Neural crest cell (in vitro differentiated cells): ENCODE data around the gene BCL7A. TPM values are rescaled to one million over a fixed set of nuclear protein-coding genes. Genes with fewer than 3 reads are reported as not detected.

Experiments
- DNase-seq: peaks from one replicate; pipeline ENCODE4 v3.0.0; 2021; ENCODE audit warnings: low read depth, mixed read lengths, low spot score
- H3K27ac Mint-ChIP-seq: one replicate; pipeline ENCODE4 v1.8.0; 2021; ENCODE audit warnings: mild to moderate bottlenecking, mixed read lengths; ENCODE audit not compliant: unreplicated experiment
- H3K27me3 Mint-ChIP-seq: 2 replicates; pipeline ENCODE4 v1.8.0; 2021; ENCODE audit warnings: low read depth, mild to moderate bottlenecking, mixed read lengths
- H3K36me3 Mint-ChIP-seq: 2 replicates; pipeline ENCODE4 v1.8.0; 2021; ENCODE audit warnings: low read depth, mild to moderate bottlenecking, mixed read lengths
- H3K4me1 Mint-ChIP-seq: 2 replicates; pipeline ENCODE4 v1.8.0; 2021; ENCODE audit warnings: mixed read lengths
- H3K4me3 Mint-ChIP-seq: one replicate; pipeline ENCODE4 v1.8.0; 2021; ENCODE audit warnings: mild to moderate bottlenecking, mixed read lengths
- H3K9me3 Mint-ChIP-seq: 2 replicates; pipeline ENCODE4 v1.8.0; 2021; ENCODE audit warnings: mixed read lengths
- CTCF ChIP-seq: fragments of 200-600 bp; sonication (generic); conservative IDR thresholded peaks from 2 replicates; pipeline ENCODE4 v1.5.0; 2021; ENCODE audit warnings: antibody characterized with exemption, mild to moderate bottlenecking
- total RNA-seq: library from RNA; stranded (reverse); gene quantifications from 2 replicates; pipeline ENCODE4 v1.2.1, GENCODE V29; 2021

Gene BCL7A
- total RNA-seq, 1 donor from 2014 or later: 57.4 TPM

GRCh38 chr12:122087431-122088178, 65.9 kb downstream of the BCL7A start:
- DNase-seq: no peak
- no peaks in the 10 kb centered on the region for H3K27me3 Mint-ChIP-seq
- H3K4me3 Mint-ChIP-seq: peak overlapping the region; percentile 56
- peaks cover 52% of the 10 kb centered on the region for H3K4me1 Mint-ChIP-seq
- no peak for TF ChIP-seq CTCF
- peak overlapping the region; percentile 60 for H3K27ac Mint-ChIP-seq
- peaks cover 7% of the 10 kb centered on the region for H3K36me3 Mint-ChIP-seq
- H3K9me3 Mint-ChIP-seq: no peaks in the 10 kb centered on the region

- H3K27ac Mint-ChIP-seq: peak overlapping the region; percentile 13
- H3K36me3 Mint-ChIP-seq: peaks cover 7% of the 10 kb centered on the region
- H3K27me3 Mint-ChIP-seq: no peaks in the 10 kb centered on the region
- peak overlapping the region; percentile 13 for H3K4me3 Mint-ChIP-seq
- no peaks in the 10 kb centered on the region for H3K9me3 Mint-ChIP-seq
- no peak for DNase-seq
- no peak for TF ChIP-seq CTCF
- H3K4me1 Mint-ChIP-seq: peaks cover 47% of the 10 kb centered on the region
Measured at GRCh38 chr12:122088179-122088810, 66.6 kb downstream of the BCL7A start.

- Mint-ChIP-seq H3K27me3 (no peaks in the 10 kb centered on the region), H3K9me3 (no peaks in the 10 kb centered on the region), H3K4me1 (peaks cover 43% of the 10 kb centered on the region), H3K27ac (peak overlapping the region; percentile 94), H3K36me3 (peaks cover 4% of the 10 kb centered on the region), H3K4me3 (peak overlapping the region; percentile 65)
- TF ChIP-seq CTCF: no peak
- no peak for DNase-seq
Measured at GRCh38 chr12:122089077-122089476, 67.4 kb downstream of the BCL7A start.

- H3K27ac Mint-ChIP-seq: no peak overlapping the region
- no peak for DNase-seq
- H3K27me3 Mint-ChIP-seq: no peaks in the 10 kb centered on the region
- H3K36me3 Mint-ChIP-seq: peaks cover 4% of the 10 kb centered on the region
- H3K9me3 Mint-ChIP-seq: no peaks in the 10 kb centered on the region
- no peak for TF ChIP-seq CTCF
- peaks cover 40% of the 10 kb centered on the region for H3K4me1 Mint-ChIP-seq
- H3K4me3 Mint-ChIP-seq: no peak overlapping the region
Measured at GRCh38 chr12:122090759-122091515, 69.3 kb downstream of the BCL7A start.

- peaks cover 43% of the 10 kb centered on the region for H3K4me1 Mint-ChIP-seq
- no peak overlapping the region for H3K27ac Mint-ChIP-seq
- no peak overlapping the region for H3K4me3 Mint-ChIP-seq
- TF ChIP-seq CTCF: no peak
- no peaks in the 10 kb centered on the region for H3K36me3 Mint-ChIP-seq
- H3K9me3 Mint-ChIP-seq: no peaks in the 10 kb centered on the region
- no peak for DNase-seq
- H3K27me3 Mint-ChIP-seq: no peaks in the 10 kb centered on the region
Measured at GRCh38 chr12:122093098-122093883, 71.6 kb downstream of the BCL7A start.
